ENCODE results near the gene BAG2. TPM values are rescaled to one million over a fixed set of nuclear protein-coding genes. Genes with fewer than 3 reads are reported as not detected.

Gene BAG2
- polyA plus RNA-seq, 1 donor from 2014 or later, result 3.2 TPM

- Histone ChIP-seq H3K27ac (ENCODE audit: low read length) (no peak overlapping the region), H3K9me3 (ENCODE audit: low read length) (no peaks in the 10 kb centered on the region), H3K4me2 (ENCODE audit: low read length) (no peak overlapping the region), H3F3A (ENCODE audit: insufficient read depth, low read length, poor library complexity, severe bottlenecking) (no peaks in the 10 kb centered on the region), H4K20me1 (ENCODE audit: insufficient read depth) (no peaks in the 10 kb centered on the region), H3K4me3 (ENCODE audit: low read length) (no peak overlapping the region), H3K9me2 (ENCODE audit: insufficient read depth, low read length) (no peaks in the 10 kb centered on the region), H3K36me3 (ENCODE audit: insufficient read depth, low read length) (no peaks in the 10 kb centered on the region), H3K79me2 (replicated peaks; ENCODE audit: insufficient read depth, low read length) (no peaks in the 10 kb centered on the region), H3K27me3 (ENCODE audit: insufficient read depth, low read depth, low read length) (no peaks in the 10 kb centered on the region), H2AFZ (ENCODE audit: low read depth, low read length) (no peak overlapping the region), H3K9ac (ENCODE audit: low read length) (no peak overlapping the region)
- TF ChIP-seq SMC3 (conservative IDR thresholded peaks at IDR 0.05; ENCODE audit: poor library complexity) (no peak), POLR2AphosphoS5 (IDR thresholded peaks at IDR 0.05) (no peak), EZH2 (IDR thresholded peaks at IDR 0.05; ENCODE audit: borderline replicate concordance, insufficient read depth, low read length, poor library complexity, severe bottlenecking) (no peak), TAF1 (IDR thresholded peaks at IDR 0.05; ENCODE audit: low read depth) (no peak), EP300 (conservative IDR thresholded peaks at IDR 0.05; ENCODE audit: poor library complexity, severe bottlenecking) (no peak), MXI1 (conservative IDR thresholded peaks at IDR 0.05; ENCODE audit: poor library complexity, severe bottlenecking) (no peak)
- TF ChIP-seq, protein P1, sequence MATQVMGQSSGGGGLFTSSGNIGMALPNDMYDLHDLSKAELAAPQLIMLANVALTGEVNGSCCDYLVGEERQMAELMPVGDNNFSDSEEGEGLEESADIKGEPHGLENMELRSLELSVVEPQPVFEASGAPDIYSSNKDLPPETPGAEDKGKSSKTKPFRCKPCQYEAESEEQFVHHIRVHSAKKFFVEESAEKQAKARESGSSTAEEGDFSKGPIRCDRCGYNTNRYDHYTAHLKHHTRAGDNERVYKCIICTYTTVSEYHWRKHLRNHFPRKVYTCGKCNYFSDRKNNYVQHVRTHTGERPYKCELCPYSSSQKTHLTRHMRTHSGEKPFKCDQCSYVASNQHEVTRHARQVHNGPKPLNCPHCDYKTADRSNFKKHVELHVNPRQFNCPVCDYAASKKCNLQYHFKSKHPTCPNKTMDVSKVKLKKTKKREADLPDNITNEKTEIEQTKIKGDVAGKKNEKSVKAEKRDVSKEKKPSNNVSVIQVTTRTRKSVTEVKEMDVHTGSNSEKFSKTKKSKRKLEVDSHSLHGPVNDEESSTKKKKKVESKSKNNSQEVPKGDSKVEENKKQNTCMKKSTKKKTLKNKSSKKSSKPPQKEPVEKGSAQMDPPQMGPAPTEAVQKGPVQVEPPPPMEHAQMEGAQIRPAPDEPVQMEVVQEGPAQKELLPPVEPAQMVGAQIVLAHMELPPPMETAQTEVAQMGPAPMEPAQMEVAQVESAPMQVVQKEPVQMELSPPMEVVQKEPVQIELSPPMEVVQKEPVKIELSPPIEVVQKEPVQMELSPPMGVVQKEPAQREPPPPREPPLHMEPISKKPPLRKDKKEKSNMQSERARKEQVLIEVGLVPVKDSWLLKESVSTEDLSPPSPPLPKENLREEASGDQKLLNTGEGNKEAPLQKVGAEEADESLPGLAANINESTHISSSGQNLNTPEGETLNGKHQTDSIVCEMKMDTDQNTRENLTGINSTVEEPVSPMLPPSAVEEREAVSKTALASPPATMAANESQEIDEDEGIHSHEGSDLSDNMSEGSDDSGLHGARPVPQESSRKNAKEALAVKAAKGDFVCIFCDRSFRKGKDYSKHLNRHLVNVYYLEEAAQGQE (IDR thresholded peaks at IDR 0.05; ENCODE audit: borderline replicate concordance), result no peak
- TF ChIP-seq, protein P2, sequence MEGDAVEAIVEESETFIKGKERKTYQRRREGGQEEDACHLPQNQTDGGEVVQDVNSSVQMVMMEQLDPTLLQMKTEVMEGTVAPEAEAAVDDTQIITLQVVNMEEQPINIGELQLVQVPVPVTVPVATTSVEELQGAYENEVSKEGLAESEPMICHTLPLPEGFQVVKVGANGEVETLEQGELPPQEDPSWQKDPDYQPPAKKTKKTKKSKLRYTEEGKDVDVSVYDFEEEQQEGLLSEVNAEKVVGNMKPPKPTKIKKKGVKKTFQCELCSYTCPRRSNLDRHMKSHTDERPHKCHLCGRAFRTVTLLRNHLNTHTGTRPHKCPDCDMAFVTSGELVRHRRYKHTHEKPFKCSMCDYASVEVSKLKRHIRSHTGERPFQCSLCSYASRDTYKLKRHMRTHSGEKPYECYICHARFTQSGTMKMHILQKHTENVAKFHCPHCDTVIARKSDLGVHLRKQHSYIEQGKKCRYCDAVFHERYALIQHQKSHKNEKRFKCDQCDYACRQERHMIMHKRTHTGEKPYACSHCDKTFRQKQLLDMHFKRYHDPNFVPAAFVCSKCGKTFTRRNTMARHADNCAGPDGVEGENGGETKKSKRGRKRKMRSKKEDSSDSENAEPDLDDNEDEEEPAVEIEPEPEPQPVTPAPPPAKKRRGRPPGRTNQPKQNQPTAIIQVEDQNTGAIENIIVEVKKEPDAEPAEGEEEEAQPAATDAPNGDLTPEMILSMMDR (IDR thresholded peaks at IDR 0.05; ENCODE audit: poor library complexity, severe bottlenecking), result no peak
Measured at GRCh38 chr6:57182017-57182432, 9.9 kb downstream of the BAG2 start.

DNA sequence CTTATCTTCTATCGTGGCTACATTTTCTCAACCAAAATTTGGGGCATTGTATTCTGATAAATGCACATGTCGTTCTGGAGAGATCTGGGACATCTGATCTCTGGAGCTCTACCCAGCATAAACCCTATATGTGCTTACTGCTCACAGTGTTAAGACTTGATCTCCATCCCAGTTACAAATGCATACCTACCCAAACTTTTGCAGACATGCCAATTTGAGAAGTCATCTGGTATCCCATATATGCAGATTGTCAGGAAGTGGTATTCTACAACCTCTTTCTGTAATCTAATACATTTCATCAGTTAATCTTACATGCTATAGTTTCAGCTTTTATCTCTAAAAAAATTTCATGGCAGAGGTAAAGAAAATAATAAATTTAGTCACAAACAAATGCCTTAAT lies 11.2 kb downstream of the BAG2 start:
- no peaks in the 10 kb centered on the region for H3K36me3 ChIP-seq (ENCODE audit: insufficient read depth, low read length)
- H2AFZ ChIP-seq (ENCODE audit: low read depth, low read length), result no peak overlapping the region
- H3K27me3 ChIP-seq (ENCODE audit: insufficient read depth, low read depth, low read length), result no peaks in the 10 kb centered on the region
- H3K79me2 ChIP-seq (replicated peaks; ENCODE audit: insufficient read depth, low read length), result no peaks in the 10 kb centered on the region
- no peak overlapping the region for H3K4me2 ChIP-seq (ENCODE audit: low read length)
- H3K27ac ChIP-seq (ENCODE audit: low read length), result no peak overlapping the region
- no peaks in the 10 kb centered on the region for H3F3A ChIP-seq (ENCODE audit: insufficient read depth, low read length, poor library complexity, severe bottlenecking)
- no peaks in the 10 kb centered on the region for H3K9me3 ChIP-seq (ENCODE audit: low read length)
- H3K4me3 ChIP-seq (ENCODE audit: low read length), result no peak overlapping the region
- H3K9ac ChIP-seq (ENCODE audit: low read length), result no peak overlapping the region
- H3K9me2 ChIP-seq (ENCODE audit: insufficient read depth, low read length), result no peaks in the 10 kb centered on the region
- TF ChIP-seq EZH2 (IDR thresholded peaks at IDR 0.05; ENCODE audit: borderline replicate concordance, insufficient read depth, low read length, poor library complexity, severe bottlenecking) (no peak), EP300 (conservative IDR thresholded peaks at IDR 0.05; ENCODE audit: poor library complexity, severe bottlenecking) (no peak), SMC3 (conservative IDR thresholded peaks at IDR 0.05; ENCODE audit: poor library complexity) (no peak), TAF1 (IDR thresholded peaks at IDR 0.05; ENCODE audit: low read depth) (no peak), RAD21 (conservative IDR thresholded peaks at IDR 0.05) (no peak)
- TF ChIP-seq, protein P2 (IDR thresholded peaks at IDR 0.05; ENCODE audit: poor library complexity, severe bottlenecking), result no peak
- TF ChIP-seq, protein P1 (IDR thresholded peaks at IDR 0.05; ENCODE audit: borderline replicate concordance), result no peak
- H4K20me1 ChIP-seq (ENCODE audit: insufficient read depth), result no peaks in the 10 kb centered on the region
